Subcutaneous abdominal adipose tissue (tissue), 5 donors: Measurements from ENCODE around the gene OR5L1.

Experiments
- H3K27ac ChIP-seq: one replicate; pipeline ENCODE4 v1.7.0; 2013; ENCODE audit warnings: low read depth, mild to moderate bottlenecking, inconsistent platforms, low read length, moderate library complexity
- H3K27me3 ChIP-seq, 5 donors: one replicate each; pipeline ENCODE4 v1.7.0; 2013; ENCODE audit warnings: low read length in 5 of 5, inconsistent platforms in 1 of 5; ENCODE audit not compliant: control insufficient read depth in 5 of 5, insufficient read depth in 4 of 5
- H3K36me3 ChIP-seq, 5 donors: one replicate each; pipeline ENCODE4 v1.7.0; 2013; ENCODE audit warnings: low read length in 5 of 5; ENCODE audit not compliant: control insufficient read depth in 5 of 5, insufficient read depth in 5 of 5
- H3K4me1 ChIP-seq, 5 donors: one replicate each; pipeline ENCODE4 v1.7.0; 2013; ENCODE audit warnings: low read length in 5 of 5, mild to moderate bottlenecking in 3 of 5, moderate library complexity in 1 of 5; ENCODE audit not compliant: control insufficient read depth in 5 of 5, insufficient read depth in 5 of 5
- H3K4me3 ChIP-seq, 5 donors: one replicate each; pipeline ENCODE4 v1.7.0; 2013; ENCODE audit warnings: low read length in 5 of 5, low read depth in 1 of 5
- H3K9ac ChIP-seq, 5 donors: one replicate each; pipeline ENCODE4 v1.7.0; 2013; ENCODE audit warnings: low read length in 5 of 5, mild to moderate bottlenecking in 4 of 5, moderate library complexity in 3 of 5
- H3K9me3 ChIP-seq, 5 donors: one replicate each; pipeline ENCODE4 v1.7.0; 2013; ENCODE audit warnings: low read length in 5 of 5; ENCODE audit not compliant: control insufficient read depth in 5 of 5
- donor health status: healthy.
- donor health status: healthy.
- donor health status: healthy.
- donor health status: healthy.
- donor health status: healthy.

The OR5L1 gene

GRCh38 chr11:55811067-55811466 lies at the start of gene OR5L1:
OR5L1 (plus strand) TSS chr11:55811367; CDS start chr11:55811467, 100 bp downstream.
- Histone ChIP-seq H3K36me3 (no peaks in the 10 kb centered on the region), H3K4me3 (no peak within 1 kb of the TSS)

GRCh38 chr11:55773138-55773537 lies 38.0 kb upstream of the OR5L1 start, which contains the start of gene OR5D13:
OR5D13 (plus strand) TSS chr11:55773438; CDS start chr11:55773438, 0 bp downstream.
- Histone ChIP-seq H3K36me3 (no peaks in the 10 kb centered on the region), H3K4me1 (no peaks in the 10 kb centered on the region), H3K9me3 (no peaks in the 10 kb centered on the region), H3K27ac (no peak within 1 kb of the TSS), H3K4me3 (no peak within 1 kb of the TSS), H3K9ac (no peak within 1 kb of the TSS), H3K27me3 (no peaks in the 10 kb centered on the region)

More at GRCh38 chr11:55811067-55811466, at the start of gene OR5L1:
- Histone ChIP-seq H3K9ac (no peak within 1 kb of the TSS), H3K27ac (no peak within 1 kb of the TSS), H3K27me3 (no peaks in the 10 kb centered on the region), H3K4me1 (no peaks in the 10 kb centered on the region), H3K9me3 (peaks cover 0 to 3% (median 2%) of the 10 kb centered on the region in 5 donors)

GRCh38 chr11:55791606-55792005 lies 19.6 kb upstream of the OR5L1 start:
- H3K9ac ChIP-seq, result no peak overlapping the region
- no peaks in the 10 kb centered on the region for H3K27me3 ChIP-seq
- peaks cover 0 to 4% (median 0%) of the 10 kb centered on the region in 5 donors for H3K9me3 ChIP-seq
- H3K4me3 ChIP-seq, result no peak overlapping the region
- no peaks in the 10 kb centered on the region for H3K4me1 ChIP-seq
- no peak overlapping the region for H3K27ac ChIP-seq
- no peaks in the 10 kb centered on the region for H3K36me3 ChIP-seq

GRCh38 chr11:55793321-55793720 lies 17.8 kb upstream of the OR5L1 start:
- Histone ChIP-seq H3K27ac (no peak overlapping the region), H3K4me1 (no peaks in the 10 kb centered on the region), H3K9ac (no peak overlapping the region), H3K4me3 (no peak overlapping the region), H3K36me3 (no peaks in the 10 kb centered on the region), H3K9me3 (peaks cover 0 to 4% (median 0%) of the 10 kb centered on the region in 5 donors), H3K27me3 (no peaks in the 10 kb centered on the region)

GRCh38 chr11:55795256-55795655 lies 15.9 kb upstream of the OR5L1 start, which contains the start of gene OR5D14:
OR5D14 (plus strand) TSS chr11:55795556; CDS start chr11:55795556, 0 bp downstream.
- no peaks in the 10 kb centered on the region for H3K27me3 ChIP-seq
- H3K27ac ChIP-seq, result no peak within 1 kb of the TSS
- H3K9me3 ChIP-seq, result peaks cover 0 to 4% (median 0%) of the 10 kb centered on the region in 5 donors
- H3K4me1 ChIP-seq, result no peaks in the 10 kb centered on the region
- H3K9ac ChIP-seq, result no peak within 1 kb of the TSS
- H3K4me3 ChIP-seq, result no peak within 1 kb of the TSS
- no peaks in the 10 kb centered on the region for H3K36me3 ChIP-seq

- no peak overlapping the region for H3K27ac ChIP-seq
- no peaks in the 10 kb centered on the region for H3K27me3 ChIP-seq
- H3K9me3 ChIP-seq, result peaks cover 0 to 8% (median 6%) of the 10 kb centered on the region in 5 donors
- H3K4me3 ChIP-seq, result no peak overlapping the region
- H3K9ac ChIP-seq, result no peak overlapping the region
- H3K4me1 ChIP-seq, result no peaks in the 10 kb centered on the region
- no peaks in the 10 kb centered on the region for H3K36me3 ChIP-seq
These were observed 4.9 kb upstream of the OR5L1 start for GRCh38 chr11:55806248-55806647.

- H3K27me3 ChIP-seq, result no peaks in the 10 kb centered on the region
- H3K9ac ChIP-seq, result no peak within 1 kb of the TSS
- no peaks in the 10 kb centered on the region for H3K4me1 ChIP-seq
- H3K36me3 ChIP-seq, result no peaks in the 10 kb centered on the region
- peaks cover 0 to 2% (median 0%) of the 10 kb centered on the region in 5 donors for H3K9me3 ChIP-seq
- H3K27ac ChIP-seq, result no peak within 1 kb of the TSS
- no peak within 1 kb of the TSS for H3K4me3 ChIP-seq
These were observed 8.2 kb downstream of the OR5L1 start, which contains the start of gene OR5D18 for GRCh38 chr11:55819330-55819729. OR5D18 (plus strand) TSS chr11:55819630; CDS start chr11:55819630, 0 bp downstream.

- Histone ChIP-seq H3K27me3 (no peaks in the 10 kb centered on the region), H3K9me3 (peaks cover 0 to 2% (median 0%) of the 10 kb centered on the region in 5 donors), H3K4me3 (no peak within 1 kb of the TSS), H3K27ac (no peak within 1 kb of the TSS), H3K36me3 (no peaks in the 10 kb centered on the region), H3K9ac (no peak within 1 kb of the TSS), H3K4me1 (no peaks in the 10 kb centered on the region)
These were observed 15.8 kb downstream of the OR5L1 start, which contains the start of gene OR5L2 for GRCh38 chr11:55826919-55827318. OR5L2 (plus strand) TSS chr11:55827219; CDS start chr11:55827219, 0 bp downstream.

- H3K4me3 ChIP-seq, result no peak within 1 kb of the TSS
- H3K27me3 ChIP-seq, result no peaks in the 10 kb centered on the region
- H3K9me3 ChIP-seq, result peaks cover 0 to 2% (median 0%) of the 10 kb centered on the region in 5 donors
- no peak within 1 kb of the TSS for H3K27ac ChIP-seq
- H3K9ac ChIP-seq, result no peak within 1 kb of the TSS
- no peaks in the 10 kb centered on the region for H3K36me3 ChIP-seq
- H3K4me1 ChIP-seq, result peaks cover 0 to 5% (median 0%) of the 10 kb centered on the region in 5 donors
These were observed 27.3 kb downstream of the OR5L1 start, which contains the start of gene OR5D16 for GRCh38 chr11:55838452-55838851. OR5D16 (plus strand) TSS chr11:55838752; CDS start chr11:55838752, 0 bp downstream.

GRCh38 chr11:55847453-55847852 lies 36.3 kb downstream of the OR5L1 start:
- Histone ChIP-seq H3K4me3 (no peak overlapping the region), H3K4me1 (peaks cover 0 to 3% (median 0%) of the 10 kb centered on the region in 5 donors), H3K9ac (no peak overlapping the region), H3K27me3 (no peaks in the 10 kb centered on the region), H3K9me3 (no peaks in the 10 kb centered on the region), H3K27ac (no peak overlapping the region), H3K36me3 (no peaks in the 10 kb centered on the region)
